Measurements from ENCODE around the gene FGF22.

FGF22 gene

GRCh38 chr19:651991-652390 lies 12.3 kb downstream of the FGF22 start:
- no peak for TF ChIP-seq CTCF (IDR thresholded peaks at IDR 0.05; ENCODE audit: low read depth, low read length, missing control alignments)
- H3K4me3 ChIP-seq (ENCODE audit: low read depth, low read length) = no peak overlapping the region
- DNase-seq (ENCODE audit: low read depth) = no peak

GRCh38 chr19:652467-653389 lies 13.0 kb downstream of the FGF22 start:
- no peak for DNase-seq (ENCODE audit: low read depth)
- H3K4me3 ChIP-seq (ENCODE audit: low read depth, low read length) = no peak overlapping the region
- no peak for TF ChIP-seq CTCF (IDR thresholded peaks at IDR 0.05; ENCODE audit: low read depth, low read length, missing control alignments)

GRCh38 chr19:653425-653824 lies 13.7 kb downstream of the FGF22 start:
- no peak overlapping the region for H3K4me3 ChIP-seq (ENCODE audit: low read depth, low read length)

GRCh38 chr19:655691-656090 lies 16.0 kb downstream of the FGF22 start:
- DNase-seq (ENCODE audit: low read depth) = no peak
- H3K4me3 ChIP-seq (ENCODE audit: low read depth, low read length) = no peak overlapping the region
- no peak for TF ChIP-seq CTCF (IDR thresholded peaks at IDR 0.05; ENCODE audit: low read depth, low read length, missing control alignments)

More at GRCh38 chr19:653425-653824, 13.7 kb downstream of the FGF22 start:
- DNase-seq (ENCODE audit: low read depth) = no peak
- no peak for TF ChIP-seq CTCF (IDR thresholded peaks at IDR 0.05; ENCODE audit: low read depth, low read length, missing control alignments)

- no peak overlapping the region for H3K4me3 ChIP-seq (ENCODE audit: low read depth, low read length)
- DNase-seq (ENCODE audit: low read depth) = no peak
- no peak for TF ChIP-seq CTCF (IDR thresholded peaks at IDR 0.05; ENCODE audit: low read depth, low read length, missing control alignments)
Observed at GRCh38 chr19:656751-657559, 17.3 kb downstream of the FGF22 start.

GRCh38 chr19:657611-658010 lies 17.9 kb downstream of the FGF22 start:
- no peak for DNase-seq (ENCODE audit: low read depth)

More at GRCh38 chr19:657611-658010, 17.9 kb downstream of the FGF22 start:
- no peak for TF ChIP-seq CTCF (IDR thresholded peaks at IDR 0.05; ENCODE audit: low read depth, low read length, missing control alignments)
- H3K4me3 ChIP-seq (ENCODE audit: low read depth, low read length) = no peak overlapping the region
